Fibroblast of skin of left biceps (primary cell): Measurements from ENCODE around the gene PTPN13.
"Not testable (repeated sequence)": the region's sequence is repeated elsewhere in the genome, so short reads cannot be mapped to it uniquely, and the experiment has no call there.

Experiments
- DNase-seq, 2 experiments: peaks; one replicate each; pipeline ENCODE4 v3.0.0-alpha.2; 2013; ENCODE audit warnings: low read depth in 2 of 2

PTPN13 gene

GRCh38 chr4:86641516-86642090 lies 47.5 kb downstream of the PTPN13 start:
- DNase-seq: no peak

GRCh38 chr4:86644892-86645291 lies 50.8 kb downstream of the PTPN13 start:
- no peak for DNase-seq

GRCh38 chr4:86652332-86652932 lies 58.3 kb downstream of the PTPN13 start:
- no peak for DNase-seq

- DNase-seq: no peak
Observed at GRCh38 chr4:86653237-86653865, 59.2 kb downstream of the PTPN13 start.

- not testable (repeated sequence) for DNase-seq
Observed at GRCh38 chr4:86656781-86657180, 62.7 kb downstream of the PTPN13 start.

GRCh38 chr4:86657382-86657781 lies 63.3 kb downstream of the PTPN13 start:
- DNase-seq: no peak

GRCh38 chr4:86657910-86658309 lies 63.8 kb downstream of the PTPN13 start:
- no peak for DNase-seq

- DNase-seq: no peak
Observed at GRCh38 chr4:86660401-86660800, 66.3 kb downstream of the PTPN13 start.

- no peak for DNase-seq
Observed at GRCh38 chr4:86661006-86661405, 66.9 kb downstream of the PTPN13 start.

- DNase-seq: no peak
Observed at GRCh38 chr4:86661418-86661817, 67.3 kb downstream of the PTPN13 start.

GRCh38 chr4:86664959-86665358 lies 70.8 kb downstream of the PTPN13 start:
- DNase-seq: peak; percentile 66 to 75

- no peak for DNase-seq
Observed at GRCh38 chr4:86670298-86670697, 76.2 kb downstream of the PTPN13 start.

- peak; percentile 42 to 49 for DNase-seq
Observed at GRCh38 chr4:86670756-86671155, 76.6 kb downstream of the PTPN13 start.

GRCh38 chr4:86675548-86675947 lies 81.4 kb downstream of the PTPN13 start:
- no peak for DNase-seq

GRCh38 chr4:86678796-86679195 lies 84.7 kb downstream of the PTPN13 start:
- no peak for DNase-seq

GRCh38 chr4:86679441-86679840 lies 85.3 kb downstream of the PTPN13 start:
- no peak for DNase-seq

- no peak for DNase-seq
Observed at GRCh38 chr4:86683167-86683566, 89.1 kb downstream of the PTPN13 start.

- no peak for DNase-seq
Observed at GRCh38 chr4:86683983-86684382, 89.9 kb downstream of the PTPN13 start.

- DNase-seq: peak; percentile 6 to 8
Observed at GRCh38 chr4:86685401-86685800, 91.3 kb downstream of the PTPN13 start.

- no peak for DNase-seq
Observed at GRCh38 chr4:86686741-86687140, 92.6 kb downstream of the PTPN13 start.

- no peak for DNase-seq
Observed at GRCh38 chr4:86688026-86688425, 93.9 kb downstream of the PTPN13 start.

GRCh38 chr4:86704601-86705000 lies 110.5 kb downstream of the PTPN13 start:
- no peak for DNase-seq

GRCh38 chr4:86706923-86707597 lies 112.9 kb downstream of the PTPN13 start:
- no peak for DNase-seq
